ES-I3 (cell line): ENCODE measurements around the gene PTPRG.

Experiments
- H3K36me3 ChIP-seq: 2 replicates; pipeline ENCODE4 v1.6.1; 2013; ENCODE audit warnings: mild to moderate bottlenecking, low read length, control low read depth, moderate library complexity; ENCODE audit not compliant: insufficient read depth
- H3K4me1 ChIP-seq: 2 replicates; pipeline ENCODE4 v1.6.1; 2013; ENCODE audit warnings: mild to moderate bottlenecking, control low read depth, low read length; ENCODE audit not compliant: insufficient read depth
- H3K9ac ChIP-seq: 2 replicates; pipeline ENCODE4 v1.6.1; 2013; ENCODE audit warnings: low read depth, mild to moderate bottlenecking, low read length, moderate library complexity
- H3K9me3 ChIP-seq: 2 replicates; pipeline ENCODE4 v1.6.1; 2013; ENCODE audit warnings: mild to moderate bottlenecking, low read length, moderate library complexity; ENCODE audit not compliant: control insufficient read depth, insufficient read depth

PTPRG gene

GRCh38 chr3:61723038-61723437 is 161.7 kb downstream of the PTPRG start:
- Histone ChIP-seq H3K36me3 (no peaks in the 10 kb centered on the region; the same call in 1 of the 2 replicates), H3K4me1 (peaks cover 31% of the 10 kb centered on the region), H3K9me3 (no peaks in the 10 kb centered on the region), H3K9ac (no peak overlapping the region)

GRCh38 chr3:61724183-61724582 is 162.8 kb downstream of the PTPRG start:
- H3K9me3 ChIP-seq, result no peaks in the 10 kb centered on the region
- no peaks in the 10 kb centered on the region; the same call in 1 of the 2 replicates for H3K36me3 ChIP-seq
- H3K9ac ChIP-seq, result no peak overlapping the region
- H3K4me1 ChIP-seq, result peaks cover 25% of the 10 kb centered on the region

DNA sequence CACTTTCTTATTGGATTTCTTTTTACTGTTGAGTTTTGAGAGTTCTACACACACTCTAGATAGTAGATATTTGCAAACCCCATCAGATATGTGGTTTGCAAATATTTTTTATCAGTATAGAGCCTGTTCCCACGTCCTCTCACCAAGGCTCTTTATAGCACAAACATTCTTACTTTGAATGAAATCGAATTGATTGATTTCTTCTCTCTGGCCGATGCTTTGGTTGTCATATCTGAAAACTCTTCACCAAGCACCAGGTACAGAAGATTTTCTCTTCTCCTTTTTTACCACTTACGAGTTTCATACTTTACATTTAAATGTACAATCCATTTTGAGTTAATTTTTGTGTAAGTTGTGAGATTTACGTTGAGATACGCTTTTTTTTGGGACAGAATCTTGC is 163.4 kb downstream of the PTPRG start:
- H3K4me1 ChIP-seq, result peaks cover 25% of the 10 kb centered on the region
- H3K9me3 ChIP-seq, result no peaks in the 10 kb centered on the region
- no peak overlapping the region for H3K9ac ChIP-seq
- no peaks in the 10 kb centered on the region; the same call in 1 of the 2 replicates for H3K36me3 ChIP-seq

DNA sequence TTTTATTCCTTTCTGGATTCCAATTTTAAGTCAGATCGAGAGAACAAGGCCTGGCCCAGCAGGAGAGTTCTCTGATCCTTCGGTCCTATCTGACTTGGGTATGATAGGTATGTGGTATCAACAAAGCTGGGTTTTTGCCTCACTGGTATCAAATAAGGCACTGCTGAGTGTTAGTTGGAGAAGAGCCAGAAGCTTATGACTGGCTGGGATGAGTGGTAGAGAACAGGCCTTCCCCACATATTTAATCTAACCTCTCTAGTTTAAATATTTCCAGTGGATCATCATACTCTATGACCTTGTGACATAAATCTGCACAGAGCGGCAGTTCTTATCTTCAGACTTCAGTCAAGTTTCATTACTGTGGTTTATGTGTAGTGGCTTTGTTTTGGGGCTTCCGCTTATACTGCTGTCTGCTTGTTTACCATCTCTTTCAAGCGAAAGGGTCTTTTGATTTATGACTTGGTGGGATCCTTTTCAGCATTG is 164.5 kb downstream of the PTPRG start:
- no peaks in the 10 kb centered on the region for H3K9me3 ChIP-seq
- H3K4me1 ChIP-seq, result peaks cover 28% of the 10 kb centered on the region
- H3K9ac ChIP-seq, result no peak overlapping the region
- no peaks in the 10 kb centered on the region; the same call in 1 of the 2 replicates for H3K36me3 ChIP-seq

GRCh38 chr3:61727435-61727834 is 166.1 kb downstream of the PTPRG start:
- H3K4me1 ChIP-seq, result peaks cover 30% of the 10 kb centered on the region
- H3K9me3 ChIP-seq, result no peaks in the 10 kb centered on the region
- H3K36me3 ChIP-seq, result no peaks in the 10 kb centered on the region
- no peak overlapping the region for H3K9ac ChIP-seq

- Histone ChIP-seq H3K9me3 (no peaks in the 10 kb centered on the region), H3K9ac (no peak overlapping the region), H3K36me3 (no peaks in the 10 kb centered on the region), H3K4me1 (peaks cover 30% of the 10 kb centered on the region)
Measured at GRCh38 chr3:61729038-61729634, 167.8 kb downstream of the PTPRG start.

DNA sequence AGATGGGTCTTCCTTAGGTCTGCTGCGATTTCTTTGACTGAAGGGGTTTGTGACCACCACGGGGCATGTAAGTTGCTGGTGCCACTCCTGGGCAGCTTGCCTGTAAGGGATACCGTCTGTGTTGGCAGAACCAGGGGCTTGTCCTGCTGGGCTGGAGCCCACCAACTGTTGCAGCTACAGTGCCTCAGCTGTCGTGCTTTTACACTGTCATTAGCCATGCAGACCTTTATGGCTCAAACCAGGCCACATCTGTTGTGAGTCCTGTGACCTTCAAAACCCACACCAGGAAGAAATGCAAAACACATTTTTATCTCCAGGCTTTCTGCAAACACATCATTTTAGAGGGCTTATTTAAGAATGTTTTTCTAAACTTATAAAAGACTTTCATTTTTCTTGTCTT is 168.7 kb downstream of the PTPRG start:
- H3K9me3 ChIP-seq, result no peaks in the 10 kb centered on the region
- peaks cover 26% of the 10 kb centered on the region for H3K4me1 ChIP-seq

DNA sequence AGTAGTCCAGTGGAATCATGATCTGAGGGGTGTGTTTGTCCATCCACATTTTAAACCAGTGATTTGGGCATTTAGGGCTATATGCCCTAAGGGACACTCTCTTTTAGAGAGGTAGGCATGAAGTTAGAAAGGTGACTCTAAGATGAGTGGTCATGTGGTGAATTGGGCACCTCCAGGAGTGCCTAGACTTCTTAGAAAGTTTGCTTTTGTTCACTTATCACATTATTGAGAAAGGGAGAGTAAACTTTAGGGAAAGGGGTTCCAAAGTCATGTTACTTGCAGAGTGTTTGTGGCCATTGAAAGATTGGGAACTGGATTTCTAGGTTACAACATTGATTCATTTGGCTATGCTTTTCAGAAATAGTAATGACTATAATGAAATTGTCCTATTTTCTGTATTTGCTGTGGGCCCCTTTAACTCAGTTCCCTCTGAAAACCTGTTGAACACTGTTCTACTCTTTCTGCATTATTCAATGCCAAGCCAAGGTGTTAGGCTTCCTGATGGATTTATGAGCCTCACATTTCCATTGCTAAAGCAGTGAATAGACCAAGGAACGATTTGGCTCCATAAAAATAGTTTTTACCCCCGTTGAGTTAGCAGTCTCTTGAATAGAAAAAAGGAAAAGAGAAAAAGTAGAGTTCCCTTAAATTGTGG is 169.3 kb downstream of the PTPRG start:
- H3K36me3 ChIP-seq, result no peaks in the 10 kb centered on the region
- peaks cover 23% of the 10 kb centered on the region for H3K4me1 ChIP-seq
- H3K9me3 ChIP-seq, result no peaks in the 10 kb centered on the region
- no peak overlapping the region for H3K9ac ChIP-seq

More for the DNA sequence above, 168.7 kb downstream of the PTPRG start:
- Histone ChIP-seq H3K36me3 (no peaks in the 10 kb centered on the region), H3K9ac (no peak overlapping the region)

DNA sequence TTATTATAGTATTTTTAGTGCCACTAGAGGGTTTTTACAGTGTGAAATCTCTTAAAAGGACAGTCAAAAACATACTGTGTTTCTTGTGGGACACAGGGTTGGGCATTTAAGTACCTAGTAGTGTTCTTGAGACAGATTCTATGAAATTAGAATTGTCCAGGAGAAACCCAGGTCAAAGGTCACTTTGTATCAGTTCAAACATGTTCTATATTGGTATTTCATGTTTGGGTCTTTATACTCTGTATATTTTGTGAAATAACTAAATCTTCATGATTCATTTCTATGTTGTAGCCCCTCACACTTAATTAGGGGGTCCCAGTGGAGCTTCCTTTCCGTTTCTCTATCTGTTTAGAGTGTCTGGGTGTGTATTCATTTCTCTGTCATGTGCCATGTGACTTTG is 171.6 kb downstream of the PTPRG start:
- peaks cover 19% of the 10 kb centered on the region for H3K4me1 ChIP-seq
- no peaks in the 10 kb centered on the region for H3K9me3 ChIP-seq
- no peaks in the 10 kb centered on the region for H3K36me3 ChIP-seq
- H3K9ac ChIP-seq, result no peak overlapping the region

GRCh38 chr3:61733876-61734275 is 172.5 kb downstream of the PTPRG start:
- Histone ChIP-seq H3K36me3 (no peaks in the 10 kb centered on the region), H3K9me3 (no peaks in the 10 kb centered on the region), H3K4me1 (peaks cover 19% of the 10 kb centered on the region), H3K9ac (no peak overlapping the region)

- Histone ChIP-seq H3K9ac (no peak overlapping the region), H3K36me3 (no peaks in the 10 kb centered on the region), H3K4me1 (peaks cover 8% of the 10 kb centered on the region), H3K9me3 (no peaks in the 10 kb centered on the region)
Measured at GRCh38 chr3:61734749-61735686, 173.6 kb downstream of the PTPRG start.

GRCh38 chr3:61736506-61736905 is 175.1 kb downstream of the PTPRG start:
- H3K4me1 ChIP-seq, result peaks cover 11% of the 10 kb centered on the region
- no peaks in the 10 kb centered on the region for H3K9me3 ChIP-seq
- H3K9ac ChIP-seq, result no peak overlapping the region
- no peaks in the 10 kb centered on the region for H3K36me3 ChIP-seq

- H3K36me3 ChIP-seq, result no peaks in the 10 kb centered on the region
- no peak overlapping the region for H3K9ac ChIP-seq
Measured at GRCh38 chr3:61739640-61740039, 178.3 kb downstream of the PTPRG start.

DNA sequence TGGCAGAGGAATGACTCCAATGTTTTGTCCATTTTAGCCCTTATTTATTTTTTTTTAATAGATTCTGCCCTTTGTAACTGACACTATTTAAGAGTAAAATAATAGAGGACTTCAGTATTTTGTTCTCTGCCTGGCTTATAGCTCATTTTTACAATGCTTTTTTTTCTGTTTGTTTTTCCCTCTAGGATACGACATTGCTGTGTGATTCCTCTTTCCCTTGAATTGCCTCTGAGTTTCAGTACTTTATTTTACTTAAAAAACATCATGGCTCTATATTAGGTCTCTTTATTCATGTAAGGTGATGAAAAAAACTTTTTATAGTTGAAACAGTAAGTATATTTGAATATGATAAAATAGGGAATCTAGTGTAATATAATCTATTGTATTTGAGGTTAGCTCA is 179.1 kb downstream of the PTPRG start:
- no peaks in the 10 kb centered on the region for H3K36me3 ChIP-seq
- H3K9me3 ChIP-seq, result no peaks in the 10 kb centered on the region

More at GRCh38 chr3:61739640-61740039, 178.3 kb downstream of the PTPRG start:
- Histone ChIP-seq H3K9me3 (no peaks in the 10 kb centered on the region), H3K4me1 (peaks cover 15% of the 10 kb centered on the region)

More for the DNA sequence above, 179.1 kb downstream of the PTPRG start:
- Histone ChIP-seq H3K4me1 (peaks cover 15% of the 10 kb centered on the region), H3K9ac (no peak overlapping the region)
